ENCODE results near the gene TBCC.

TBCC gene

GRCh38 chr6:42745083-42745639 lies 742 bp downstream of the TBCC start:
- H3K4me2 ChIP-seq (ENCODE audit: low read depth, low read length, poor library complexity, severe bottlenecking): peak overlapping the region; percentile 77
- H3K4me3 ChIP-seq (ENCODE audit: insufficient read depth, low read length, poor library complexity, severe bottlenecking): peak overlapping the region; percentile 97
- H3K9me3 ChIP-seq (ENCODE audit: insufficient read depth, low read length): 0 out of 2 replicates have a peak, but pooled peaks cover 8% of the 10 kb centered on the region
- H2AFZ ChIP-seq (ENCODE audit: low read depth, low read length, severe bottlenecking): peak overlapping the region; percentile 66
- H3K36me3 ChIP-seq (ENCODE audit: low read length): peaks cover 9% of the 10 kb centered on the region; the same call in 1 of the 2 replicates
- H3K79me2 ChIP-seq (ENCODE audit: insufficient read depth, low read length): peaks cover 20% of the 10 kb centered on the region
- H3K9ac ChIP-seq (ENCODE audit: low read length): peak overlapping the region; percentile 87
- H4K20me1 ChIP-seq (ENCODE audit: low read depth, low read length): peaks cover 10% of the 10 kb centered on the region; the same call in 1 of the 2 replicates
- TF ChIP-seq EZH2phosphoT487 (conservative IDR thresholded peaks at IDR 0.05; ENCODE audit: low read length) (no peak), CTCF (IDR thresholded peaks at IDR 0.05; ENCODE audit: insufficient read depth, low read length, poor library complexity, severe bottlenecking) (no peak)
- no peaks in the 10 kb centered on the region for H3K9me2 ChIP-seq (replicated peaks; ENCODE audit: insufficient read depth, low read length)
- peaks cover 42% of the 10 kb centered on the region for H3F3A ChIP-seq (ENCODE audit: insufficient read depth)
- H3K27me3 ChIP-seq (ENCODE audit: low read length): no peaks in the 10 kb centered on the region
- H3K27ac ChIP-seq (ENCODE audit: low read depth, low read length): peak overlapping the region; percentile 74

- no peaks in the 10 kb centered on the region for H3K9me2 ChIP-seq (replicated peaks; ENCODE audit: insufficient read depth, low read length)
- peaks cover 41% of the 10 kb centered on the region for H3F3A ChIP-seq (ENCODE audit: insufficient read depth)
- H3K9me3 ChIP-seq (ENCODE audit: insufficient read depth, low read length): 0 out of 2 replicates have a peak, but pooled peaks cover 8% of the 10 kb centered on the region
- peak overlapping the region; percentile 77 for H3K4me2 ChIP-seq (ENCODE audit: low read depth, low read length, poor library complexity, severe bottlenecking)
- H2AFZ ChIP-seq (ENCODE audit: low read depth, low read length, severe bottlenecking): no peak overlapping the region
- peaks cover 9% of the 10 kb centered on the region; the same call in 1 of the 2 replicates for H3K36me3 ChIP-seq (ENCODE audit: low read length)
- peaks cover 10% of the 10 kb centered on the region; the same call in 1 of the 2 replicates for H4K20me1 ChIP-seq (ENCODE audit: low read depth, low read length)
- H3K27me3 ChIP-seq (ENCODE audit: low read length): no peaks in the 10 kb centered on the region
- TF ChIP-seq EZH2phosphoT487 (conservative IDR thresholded peaks at IDR 0.05; ENCODE audit: low read length): no peak
- TF ChIP-seq CTCF (IDR thresholded peaks at IDR 0.05; ENCODE audit: insufficient read depth, low read length, poor library complexity, severe bottlenecking): no peak
- peak overlapping the region; percentile 87 for H3K9ac ChIP-seq (ENCODE audit: low read length)
- H3K4me3 ChIP-seq (ENCODE audit: insufficient read depth, low read length, poor library complexity, severe bottlenecking): peak overlapping the region; percentile 97
- peaks cover 20% of the 10 kb centered on the region for H3K79me2 ChIP-seq (ENCODE audit: insufficient read depth, low read length)
- H3K27ac ChIP-seq (ENCODE audit: low read depth, low read length): no peak overlapping the region
These were observed 1.5 kb downstream of the TBCC start for GRCh38 chr6:42744351-42744893.

GRCh38 chr6:42742116-42742894 lies 3.6 kb downstream of the TBCC start:
- H3K27ac ChIP-seq (ENCODE audit: low read depth, low read length): 0 out of 2 replicates have a peak overlapping the region, but pooled peaks have one; percentile 12
- H3K9me3 ChIP-seq (ENCODE audit: insufficient read depth, low read length): 0 out of 2 replicates have a peak, but pooled peaks cover 8% of the 10 kb centered on the region
- H3K27me3 ChIP-seq (ENCODE audit: low read length): no peaks in the 10 kb centered on the region
- peaks cover 20% of the 10 kb centered on the region for H3K79me2 ChIP-seq (ENCODE audit: insufficient read depth, low read length)
- H3K4me2 ChIP-seq (ENCODE audit: low read depth, low read length, poor library complexity, severe bottlenecking): peak overlapping the region; percentile 1
- no peak for TF ChIP-seq EZH2phosphoT487 (conservative IDR thresholded peaks at IDR 0.05; ENCODE audit: low read length)
- TF ChIP-seq CTCF (IDR thresholded peaks at IDR 0.05; ENCODE audit: insufficient read depth, low read length, poor library complexity, severe bottlenecking): no peak
- no peak overlapping the region for H3K4me3 ChIP-seq (ENCODE audit: insufficient read depth, low read length, poor library complexity, severe bottlenecking)
- H3K9ac ChIP-seq (ENCODE audit: low read length): no peak overlapping the region
- H3K9me2 ChIP-seq (replicated peaks; ENCODE audit: insufficient read depth, low read length): no peaks in the 10 kb centered on the region
- H4K20me1 ChIP-seq (ENCODE audit: low read depth, low read length): peaks cover 10% of the 10 kb centered on the region; the same call in 1 of the 2 replicates
- peaks cover 9% of the 10 kb centered on the region; the same call in 1 of the 2 replicates for H3K36me3 ChIP-seq (ENCODE audit: low read length)
- H3F3A ChIP-seq (ENCODE audit: insufficient read depth): peaks cover 22% of the 10 kb centered on the region
- H2AFZ ChIP-seq (ENCODE audit: low read depth, low read length, severe bottlenecking): no peak overlapping the region

All from SU-DHL-6 (cell line).